ENCODE measurements around the gene ATG4D. TPM values are rescaled to one million over a fixed set of nuclear protein-coding genes. Genes with fewer than 3 reads are reported as not detected.

ATG4D gene
- total RNA-seq, 4 donors from 2014 or later, result 5.2 to 20.7 (median 6.9) TPM

DNA sequence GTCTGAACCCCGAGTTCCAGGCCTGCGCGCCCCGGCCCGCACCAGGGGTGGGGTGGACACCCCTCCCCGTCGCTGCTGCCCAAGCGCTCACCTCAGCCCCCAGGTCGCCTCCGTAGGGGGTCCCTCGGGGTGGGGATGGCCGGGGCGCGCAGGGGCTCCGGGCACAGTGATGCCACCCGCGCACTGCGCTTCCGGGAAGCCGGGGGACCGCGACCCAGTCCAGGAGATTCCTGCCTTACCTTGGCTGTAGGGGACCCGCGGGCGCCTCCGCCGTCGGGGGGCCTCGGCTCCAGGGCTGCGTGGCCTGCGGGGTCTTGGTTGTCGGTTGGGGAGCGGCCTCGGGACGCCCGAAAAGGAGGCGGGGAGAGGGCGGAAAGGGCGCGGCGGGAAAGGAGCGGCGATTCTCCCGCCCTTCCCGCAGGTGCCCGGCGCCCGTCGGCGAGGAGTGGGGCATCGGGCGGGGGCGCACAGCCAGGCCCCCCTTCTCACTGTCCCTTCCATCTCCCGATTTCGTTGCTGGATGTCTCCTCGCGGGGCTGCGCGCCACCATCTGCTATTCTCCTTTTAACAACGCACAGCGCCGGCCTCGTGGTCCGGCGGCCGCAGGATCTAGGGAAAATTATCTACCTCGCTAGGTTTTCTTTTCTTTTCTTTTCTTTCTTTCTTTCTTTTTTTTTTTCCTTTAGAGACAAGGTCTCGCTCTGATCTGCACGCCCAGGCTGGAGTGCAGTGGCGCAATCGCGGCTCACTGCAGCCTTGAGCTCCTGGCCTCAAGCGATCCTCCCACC lies 40.5 kb upstream of the ATG4D start, which contains the start of gene KEAP1:
Gene KEAP1, minus strand, starts transcription at position 355 of the 788 bp plus-strand sequence. CDS start 3,323 bp downstream, outside the sequence.
- TF ChIP-seq, protein P1, sequence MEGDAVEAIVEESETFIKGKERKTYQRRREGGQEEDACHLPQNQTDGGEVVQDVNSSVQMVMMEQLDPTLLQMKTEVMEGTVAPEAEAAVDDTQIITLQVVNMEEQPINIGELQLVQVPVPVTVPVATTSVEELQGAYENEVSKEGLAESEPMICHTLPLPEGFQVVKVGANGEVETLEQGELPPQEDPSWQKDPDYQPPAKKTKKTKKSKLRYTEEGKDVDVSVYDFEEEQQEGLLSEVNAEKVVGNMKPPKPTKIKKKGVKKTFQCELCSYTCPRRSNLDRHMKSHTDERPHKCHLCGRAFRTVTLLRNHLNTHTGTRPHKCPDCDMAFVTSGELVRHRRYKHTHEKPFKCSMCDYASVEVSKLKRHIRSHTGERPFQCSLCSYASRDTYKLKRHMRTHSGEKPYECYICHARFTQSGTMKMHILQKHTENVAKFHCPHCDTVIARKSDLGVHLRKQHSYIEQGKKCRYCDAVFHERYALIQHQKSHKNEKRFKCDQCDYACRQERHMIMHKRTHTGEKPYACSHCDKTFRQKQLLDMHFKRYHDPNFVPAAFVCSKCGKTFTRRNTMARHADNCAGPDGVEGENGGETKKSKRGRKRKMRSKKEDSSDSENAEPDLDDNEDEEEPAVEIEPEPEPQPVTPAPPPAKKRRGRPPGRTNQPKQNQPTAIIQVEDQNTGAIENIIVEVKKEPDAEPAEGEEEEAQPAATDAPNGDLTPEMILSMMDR (IDR thresholded peaks at IDR 0.05; ENCODE audit: low read depth), result no peak

DNA sequence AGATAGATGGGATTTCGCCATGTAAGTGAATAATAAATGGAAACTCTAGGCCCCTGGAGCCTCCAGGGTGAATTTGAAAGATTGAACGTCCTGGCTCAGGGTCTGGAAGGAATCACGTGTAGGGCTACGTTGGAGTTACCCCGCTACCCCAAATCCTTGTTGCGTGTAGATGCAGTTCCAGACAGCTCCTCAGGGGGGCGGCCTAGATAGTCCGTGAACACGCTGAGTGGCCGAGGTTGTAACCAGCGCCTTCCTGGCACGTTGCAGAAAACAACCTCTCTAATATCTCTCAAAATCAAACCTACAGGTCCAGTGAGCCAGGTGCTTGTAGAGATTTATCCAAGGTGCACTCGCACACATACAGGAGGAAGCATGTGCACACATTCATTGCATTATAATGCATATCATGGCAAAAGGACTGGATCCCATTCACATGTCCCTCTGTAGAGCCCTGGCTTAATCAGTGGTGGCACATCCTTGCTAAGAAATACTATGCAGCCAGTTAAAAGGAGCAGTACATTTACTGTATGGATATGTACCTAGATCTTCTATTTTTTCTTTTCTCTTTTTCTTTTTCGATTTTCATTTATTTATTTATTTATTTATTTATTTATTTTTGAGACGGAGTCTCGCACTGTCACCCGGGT lies 38.0 kb upstream of the ATG4D start:
- TF ChIP-seq, protein P1 (IDR thresholded peaks at IDR 0.05; ENCODE audit: low read depth), result no peak

DNA sequence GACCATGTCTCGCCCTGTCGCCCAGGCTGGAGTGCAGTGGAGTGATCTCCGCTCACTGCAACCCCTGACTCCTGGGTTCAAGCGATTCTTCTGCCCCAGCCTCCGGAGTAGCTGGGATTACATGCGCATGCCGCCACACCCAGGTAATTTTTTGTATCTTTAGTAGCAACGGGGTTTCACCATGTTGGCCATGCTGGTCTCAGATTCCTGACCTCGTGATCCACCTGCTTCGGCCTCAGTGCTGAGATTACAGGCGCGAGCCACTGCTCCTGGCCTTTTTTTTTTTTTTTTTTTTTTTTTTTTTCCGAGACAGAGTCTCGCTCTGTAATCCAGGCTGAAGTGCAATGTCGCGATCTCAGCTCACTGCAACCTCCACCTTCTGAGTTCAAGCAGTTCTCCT lies 35.7 kb upstream of the ATG4D start:
- TF ChIP-seq, protein P1 (IDR thresholded peaks at IDR 0.05; ENCODE audit: low read depth), result no peak

DNA sequence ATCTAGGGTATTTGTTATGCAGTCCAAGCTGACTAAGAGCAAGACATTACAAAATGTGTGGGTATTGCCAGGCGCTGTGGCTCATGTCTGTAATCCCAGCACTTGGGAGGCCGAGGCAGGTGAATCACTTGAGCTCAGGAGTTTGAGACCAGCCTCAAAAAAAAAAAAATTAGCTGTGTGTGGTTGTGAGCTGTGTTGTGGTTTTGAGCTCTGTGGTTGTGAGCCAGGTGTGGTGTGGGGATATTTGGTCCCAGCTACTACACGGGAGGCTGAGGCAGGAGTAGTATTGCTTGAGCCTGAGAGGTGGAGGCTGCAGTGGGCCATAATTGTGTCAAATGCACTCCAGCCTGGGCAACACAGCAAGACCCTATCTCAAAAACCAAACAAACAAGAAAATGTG lies 35.0 kb upstream of the ATG4D start:
- TF ChIP-seq, protein P1 (IDR thresholded peaks at IDR 0.05; ENCODE audit: low read depth), result no peak

DNA sequence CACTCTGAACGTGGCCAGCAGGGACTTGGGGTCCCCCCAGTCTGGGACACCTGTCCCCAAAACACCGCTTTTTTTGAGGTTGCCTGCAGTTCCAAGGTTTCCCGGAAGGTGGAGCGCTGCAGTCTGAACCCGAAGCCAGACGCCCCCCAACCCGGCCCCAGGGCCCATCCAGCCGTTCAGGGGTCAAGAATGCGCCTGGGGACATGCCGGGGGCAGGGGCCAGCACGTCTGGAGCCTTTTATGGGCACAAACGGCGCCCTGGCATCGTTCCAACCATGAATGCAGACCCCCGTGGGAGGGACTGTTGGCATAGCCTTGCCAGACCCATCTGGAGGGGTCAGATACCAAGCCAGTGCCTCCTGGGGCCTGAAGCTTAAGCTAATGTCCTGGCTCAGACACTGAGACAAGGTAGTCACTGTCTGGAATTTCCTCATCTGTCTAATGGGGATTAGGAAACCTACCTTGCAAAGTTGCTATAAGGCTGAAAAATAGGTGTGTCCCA lies 33.4 kb upstream of the ATG4D start:
- TF ChIP-seq, protein P1 (IDR thresholded peaks at IDR 0.05; ENCODE audit: low read depth), result no peak

DNA sequence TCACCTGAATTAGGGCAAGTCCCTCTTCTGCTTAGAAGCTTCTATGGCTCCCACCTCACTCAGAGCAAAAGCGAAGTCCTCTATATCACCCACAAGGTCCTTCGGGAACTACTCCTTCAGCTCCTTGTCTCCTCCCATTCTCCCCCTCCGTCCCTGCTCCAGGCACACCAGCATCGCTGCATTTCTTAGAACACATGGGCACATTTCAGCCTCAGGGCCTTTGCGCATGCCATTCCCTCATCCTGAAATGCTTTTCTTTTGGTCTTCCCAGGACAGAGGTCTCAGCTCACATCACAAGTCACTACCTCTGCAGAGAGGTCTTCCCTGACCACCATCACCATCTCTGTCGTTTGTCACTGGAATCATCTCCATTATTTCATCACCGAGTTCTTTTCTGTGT lies 30.5 kb upstream of the ATG4D start:
- TF ChIP-seq, protein P1 (IDR thresholded peaks at IDR 0.05; ENCODE audit: low read depth), result no peak
